ENCODE data around the gene TIMP2. TPM values are rescaled to one million over a fixed set of nuclear protein-coding genes. Genes with fewer than 3 reads are reported as not detected.

Gene TIMP2
- total RNA-seq, 4 donors from 2014 or later, result 32.2 to 70.7 (median 54.6) TPM

- DNase-seq, result no peak
- Histone ChIP-seq H3K9me3 (no peaks in the 10 kb centered on the region), H3K36me3 (no peaks in the 10 kb centered on the region), H3K27me3 (no peaks in the 10 kb centered on the region), H3K4me3 (no peak overlapping the region), H3K27ac (no peak overlapping the region), H3K4me1 (peaks cover 0 to 9% (median 4%) of the 10 kb centered on the region in 4 donors)
- intact Hi-C loops (cut with DNase I; ENCODE audit: low total_unique reads) (no loop called here), in situ Hi-C loops (cut with MboI; ENCODE audit: low pct_ligation_motif_present in 1 of 4, low pct_unique_long_range_greater_than_20kb in 1 of 4, low sequenced_read_pairs in 3 of 4) (no loop called here)
- TF ChIP-seq, protein P1, sequence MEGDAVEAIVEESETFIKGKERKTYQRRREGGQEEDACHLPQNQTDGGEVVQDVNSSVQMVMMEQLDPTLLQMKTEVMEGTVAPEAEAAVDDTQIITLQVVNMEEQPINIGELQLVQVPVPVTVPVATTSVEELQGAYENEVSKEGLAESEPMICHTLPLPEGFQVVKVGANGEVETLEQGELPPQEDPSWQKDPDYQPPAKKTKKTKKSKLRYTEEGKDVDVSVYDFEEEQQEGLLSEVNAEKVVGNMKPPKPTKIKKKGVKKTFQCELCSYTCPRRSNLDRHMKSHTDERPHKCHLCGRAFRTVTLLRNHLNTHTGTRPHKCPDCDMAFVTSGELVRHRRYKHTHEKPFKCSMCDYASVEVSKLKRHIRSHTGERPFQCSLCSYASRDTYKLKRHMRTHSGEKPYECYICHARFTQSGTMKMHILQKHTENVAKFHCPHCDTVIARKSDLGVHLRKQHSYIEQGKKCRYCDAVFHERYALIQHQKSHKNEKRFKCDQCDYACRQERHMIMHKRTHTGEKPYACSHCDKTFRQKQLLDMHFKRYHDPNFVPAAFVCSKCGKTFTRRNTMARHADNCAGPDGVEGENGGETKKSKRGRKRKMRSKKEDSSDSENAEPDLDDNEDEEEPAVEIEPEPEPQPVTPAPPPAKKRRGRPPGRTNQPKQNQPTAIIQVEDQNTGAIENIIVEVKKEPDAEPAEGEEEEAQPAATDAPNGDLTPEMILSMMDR (IDR thresholded peaks at IDR 0.05), result no peak
- TF ChIP-seq POLR2AphosphoS5 (IDR thresholded peaks at IDR 0.05), result no peak
- TF ChIP-seq POLR2A (IDR thresholded peaks at IDR 0.05), result no peak
- TF ChIP-seq EP300 (IDR thresholded peaks at IDR 0.05; ENCODE audit: low read depth), result no peak
- WGBS, 2 donors (ENCODE audit: low coverage in 1 of 2), result 70 to 82% methylated on average over 2 to 10 of the region's 10 CpGs
These were observed 19.8 kb upstream of the TIMP2 start for GRCh38 chr17:78944956-78945355.

DNA sequence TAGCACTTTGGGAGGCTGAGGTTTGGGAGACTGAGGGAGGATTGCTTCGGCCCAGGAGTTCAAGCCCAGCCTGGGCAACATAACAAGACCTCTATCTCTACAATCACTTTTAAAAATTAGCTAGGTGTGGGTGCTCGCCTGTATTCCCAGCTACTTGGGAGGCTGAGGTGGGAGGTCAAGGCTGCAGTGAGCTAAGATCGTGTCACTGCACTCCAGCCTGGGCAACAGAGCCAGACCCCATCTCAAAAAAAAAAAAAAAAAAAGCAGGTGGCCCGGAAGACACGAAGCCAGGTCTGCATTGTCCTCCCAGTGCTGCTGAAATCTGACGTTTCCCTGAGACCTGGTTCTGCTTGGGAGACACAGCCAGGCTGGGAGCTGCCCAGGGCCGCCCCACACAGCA, 18.8 kb upstream of the TIMP2 start:
- Histone ChIP-seq H3K4me1 (peaks cover 0 to 9% (median 4%) of the 10 kb centered on the region in 4 donors), H3K4me3 (no peak overlapping the region), H3K27ac (no peak overlapping the region), H3K36me3 (no peaks in the 10 kb centered on the region), H3K27me3 (no peaks in the 10 kb centered on the region), H3K9me3 (no peaks in the 10 kb centered on the region)
- no peak for TF ChIP-seq POLR2AphosphoS5 (IDR thresholded peaks at IDR 0.05)
- TF ChIP-seq POLR2A (IDR thresholded peaks at IDR 0.05), result no peak
- TF ChIP-seq, protein P1 (IDR thresholded peaks at IDR 0.05), result no peak
- no peak for TF ChIP-seq EP300 (IDR thresholded peaks at IDR 0.05; ENCODE audit: low read depth)
- in situ Hi-C loops (cut with MboI; ENCODE audit: low pct_ligation_motif_present in 1 of 4, low pct_unique_long_range_greater_than_20kb in 1 of 4, low sequenced_read_pairs in 3 of 4), result no loop called here
- intact Hi-C loops (cut with DNase I; ENCODE audit: low total_unique reads), result no loop called here
- DNase-seq, result no peak
- 93 to 96% methylated on average over 4 to 7 of the region's 7 CpGs for WGBS, 2 donors (ENCODE audit: low coverage in 1 of 2)

DNA sequence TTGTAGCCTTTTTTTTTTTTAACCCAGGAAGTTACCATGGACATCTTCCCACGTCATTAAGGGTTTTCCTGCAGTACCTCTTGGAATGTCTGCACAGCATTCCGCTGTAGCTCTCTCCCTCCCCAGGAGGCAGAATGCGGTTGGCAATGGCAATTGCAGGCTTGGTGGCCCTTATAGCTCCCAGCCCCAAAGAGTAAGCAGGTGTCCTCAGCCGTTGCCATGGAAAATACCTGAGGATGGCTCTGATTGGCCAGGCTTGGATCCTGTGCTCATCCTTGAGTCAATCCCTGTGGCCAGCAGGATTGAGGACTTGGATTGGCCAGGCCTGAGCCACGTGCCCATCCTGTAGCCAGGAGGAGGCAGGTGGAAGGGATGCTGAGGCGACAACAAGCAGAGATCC, 15.5 kb upstream of the TIMP2 start:
- in situ Hi-C loops (cut with MboI; ENCODE audit: low pct_ligation_motif_present in 1 of 4, low pct_unique_long_range_greater_than_20kb in 1 of 4, low sequenced_read_pairs in 3 of 4), result no loop called here
- Histone ChIP-seq H3K4me1 (peaks cover 0 to 3% (median under 1%) of the 10 kb centered on the region in 4 donors), H3K36me3 (no peaks in the 10 kb centered on the region), H3K27me3 (no peaks in the 10 kb centered on the region), H3K4me3 (no peak overlapping the region), H3K27ac (no peak overlapping the region), H3K9me3 (no peaks in the 10 kb centered on the region)
- no peak for DNase-seq
- 64% methylated on average over 6 of the region's 6 CpGs; no CpG with 5 or more reads in 1 of the 2 donors for WGBS, 2 donors (ENCODE audit: low coverage in 1 of 2)
- intact Hi-C loops (cut with DNase I; ENCODE audit: low total_unique reads), result no loop called here
- TF ChIP-seq, protein P1 (IDR thresholded peaks at IDR 0.05), result no peak
- TF ChIP-seq POLR2AphosphoS5 (IDR thresholded peaks at IDR 0.05) (no peak), POLR2A (IDR thresholded peaks at IDR 0.05) (no peak), EP300 (IDR thresholded peaks at IDR 0.05; ENCODE audit: low read depth) (no peak)

- Histone ChIP-seq H3K27me3 (no peaks in the 10 kb centered on the region), H3K9me3 (no peaks in the 10 kb centered on the region), H3K36me3 (no peaks in the 10 kb centered on the region), H3K4me1 (peaks cover 0 to 6% (median 4%) of the 10 kb centered on the region in 4 donors), H3K4me3 (no peak overlapping the region), H3K27ac (no peak overlapping the region)
- in situ Hi-C loops (cut with MboI; ENCODE audit: low pct_ligation_motif_present in 1 of 4, low pct_unique_long_range_greater_than_20kb in 1 of 4, low sequenced_read_pairs in 3 of 4) (no loop called here), intact Hi-C loops (cut with DNase I; ENCODE audit: low total_unique reads) (no loop called here)
- WGBS, 2 donors (ENCODE audit: low coverage in 1 of 2), result 80 to 82% methylated on average over 5 of the region's 5 CpGs
- DNase-seq, result no peak
- TF ChIP-seq POLR2AphosphoS5 (IDR thresholded peaks at IDR 0.05) (no peak), EP300 (IDR thresholded peaks at IDR 0.05; ENCODE audit: low read depth) (no peak), POLR2A (IDR thresholded peaks at IDR 0.05) (no peak)
- TF ChIP-seq, protein P1 (IDR thresholded peaks at IDR 0.05), result no peak
These were observed 15.1 kb upstream of the TIMP2 start for GRCh38 chr17:78940258-78940657.
